H1 (cell line): ENCODE data around the gene FRMD6. TPM values are rescaled to one million over a fixed set of nuclear protein-coding genes. Genes with fewer than 3 reads are reported as not detected.

Experiments
- CTCF ChIA-PET: fragments of 300-600 bp; sonication (Branson Sonifier 250); formaldehyde crosslinking; loops from one replicate; lab custom pipeline; 2021; ENCODE audit not compliant: partially characterized antibody; lab: Charles Lee
- POLR2A ChIA-PET: fragments of 300-600 bp; sonication (Branson Sonifier 250); formaldehyde crosslinking; loops from one replicate; lab custom pipeline; 2021; ENCODE audit warnings: inconsistent platforms; ENCODE audit not compliant: partially characterized antibody; lab: Charles Lee
- DNase-seq, 2 experiments: peaks; one replicate each; pipeline versions ENCODE4 v3.0.0 to v3.0.0-alpha.2; 2010 to 2022; ENCODE audit warnings: low spot score in 2 of 2, low read depth in 1 of 2, mixed read lengths in 1 of 2
- FAIRE-seq: peaks from 2 replicates; lab custom pipeline; 2011; peaks lifted over from hg19 to GRCh38; lab: Jason Lieb, UNC
- H2AFZ ChIP-seq: 2 replicates; pipeline ENCODE4 v1.8.1; 2012; ENCODE audit warnings: low read length, inconsistent platforms
- H2AK5ac ChIP-seq: 2 replicates; pipeline ENCODE4 v1.6.1; 2013; ENCODE audit warnings: low read depth, low read length
- H2BK120ac ChIP-seq: replicated peaks from 2 replicates; pipeline ENCODE3; 2013; ENCODE audit warnings: low read depth, low read length, inconsistent platforms
- H2BK12ac ChIP-seq: 2 replicates; pipeline ENCODE4 v1.6.1; 2013; ENCODE audit warnings: low read depth, low read length
- H2BK15ac ChIP-seq: 2 replicates; pipeline ENCODE4 v1.6.1; 2013; ENCODE audit warnings: low read length
- H2BK20ac ChIP-seq: 2 replicates; pipeline ENCODE4 v1.6.1; 2013; ENCODE audit warnings: low read length
- H2BK5ac ChIP-seq: 2 replicates; pipeline ENCODE4 v1.6.1; 2013; ENCODE audit warnings: low read depth, low read length
- H3K14ac ChIP-seq: 2 replicates; pipeline ENCODE4 v1.6.1; 2013; ENCODE audit warnings: inconsistent platforms; ENCODE audit not compliant: insufficient read length
- H3K18ac ChIP-seq: 2 replicates; pipeline ENCODE4 v1.6.1; 2013; ENCODE audit warnings: low read length; ENCODE audit errors: extremely low read depth
- H3K23ac ChIP-seq: 2 replicates; pipeline ENCODE4 v1.6.1; 2013; ENCODE audit warnings: inconsistent platforms; ENCODE audit not compliant: insufficient read length
- H3K23me2 ChIP-seq: 2 replicates; pipeline ENCODE4 v1.6.1; 2013; ENCODE audit warnings: low read depth, low read length
- H3K27ac ChIP-seq: 2 replicates; pipeline ENCODE4 v1.6.1; 2011; ENCODE audit warnings: low read depth, low read length, inconsistent platforms
- H3K27me3 ChIP-seq, 4 experiments: replicated peaks in 1 of 4; 1 replicate in 1 of 4; 2 replicates in 3 of 4; pipeline versions ENCODE4 v1.6.1 to v1.8.1; 2011 to 2013; ENCODE audit warnings: low read length in 3 of 4, mild to moderate bottlenecking in 3 of 4, inconsistent platforms in 2 of 4, mixed read lengths in 2 of 4, moderate library complexity in 1 of 4; ENCODE audit not compliant: control insufficient read depth in 3 of 4, insufficient read depth in 3 of 4; ENCODE audit errors: extremely low read depth in 1 of 4
- H3K36me3 ChIP-seq, 4 experiments: 2 replicates each; pipeline versions ENCODE4 v1.6.1 to v1.8.1; 2011 to 2013; ENCODE audit warnings: mild to moderate bottlenecking in 4 of 4, low read length in 3 of 4, moderate library complexity in 2 of 4, control low read depth in 1 of 4, inconsistent platforms in 1 of 4; ENCODE audit not compliant: insufficient read depth in 4 of 4, control insufficient read depth in 2 of 4
- H3K4ac ChIP-seq: replicated peaks from 2 replicates; pipeline ENCODE3; 2013; ENCODE audit warnings: low read length, low read depth, mixed read lengths, inconsistent platforms; ENCODE audit not compliant: insufficient read length
- H3K4me1 ChIP-seq, 4 experiments: replicated peaks in 1 of 4; 1 replicate in 1 of 4; 2 replicates in 3 of 4; pipeline versions ENCODE4 v1.6.1 to v1.8.1; 2011 to 2013; ENCODE audit warnings: low read length in 3 of 4, inconsistent platforms in 2 of 4, mixed read lengths in 1 of 4; ENCODE audit not compliant: insufficient read depth in 4 of 4, control insufficient read depth in 3 of 4
- H3K4me2 ChIP-seq, 2 experiments: 2 replicates each; pipeline versions ENCODE4 v1.6.1 to v1.8.1; 2011 to 2013; ENCODE audit warnings: low read depth in 2 of 2, low read length in 2 of 2, control low read depth in 1 of 2, inconsistent platforms in 1 of 2, mild to moderate bottlenecking in 1 of 2; ENCODE audit not compliant: insufficient read depth in 1 of 2
- H3K4me3 ChIP-seq, 4 experiments: fragments of 200-600, 300-600 bp in 1 of 4; sonication (generic), shearing (Covaris generic), sonication (Bioruptor Twin) in 1 of 4; 2 replicates each; pipeline versions ENCODE4 v1.5.1 to v1.8.1; 2011 to 2016; ENCODE audit warnings: low read length in 4 of 4, low read depth in 3 of 4, control low read depth in 2 of 4, inconsistent platforms in 2 of 4, mild to moderate bottlenecking in 2 of 4, mixed read lengths in 1 of 4, moderate library complexity in 1 of 4; ENCODE audit not compliant: insufficient read depth in 2 of 4; ENCODE audit errors: extremely low read depth in 1 of 4
- H3K56ac ChIP-seq: replicated peaks from 2 replicates; pipeline ENCODE3; 2013; ENCODE audit warnings: low read depth, mild to moderate bottlenecking, mixed read lengths, low read length, inconsistent platforms; ENCODE audit not compliant: insufficient read length
- H3K79me1 ChIP-seq: 2 replicates; pipeline ENCODE4 v1.6.1; 2013; ENCODE audit warnings: low read depth, low read length, control low read depth
- H3K79me2 ChIP-seq, 2 experiments: 2 replicates each; pipeline versions ENCODE4 v1.6.1 to v1.8.1; 2012 to 2013; ENCODE audit warnings: low read length in 2 of 2, mild to moderate bottlenecking in 2 of 2, inconsistent platforms in 1 of 2; ENCODE audit not compliant: insufficient read depth in 2 of 2, control insufficient read depth in 1 of 2
- H3K9ac ChIP-seq, 4 experiments: replicated peaks in 1 of 4; 1 replicate in 1 of 4; 2 replicates in 3 of 4; pipeline versions ENCODE4 v1.6.1 to v1.8.1; 2011 to 2013; ENCODE audit warnings: low read depth in 3 of 4, low read length in 3 of 4, control low read depth in 2 of 4, mild to moderate bottlenecking in 2 of 4, moderate library complexity in 2 of 4, inconsistent platforms in 1 of 4; ENCODE audit errors: extremely low read depth in 1 of 4
- H3K9me3 ChIP-seq, 2 experiments: 2 replicates each; pipeline versions ENCODE4 v1.6.1 to v1.8.1; 2012 to 2013; ENCODE audit warnings: mild to moderate bottlenecking in 2 of 2, moderate library complexity in 2 of 2, control low read depth in 1 of 2, inconsistent platforms in 1 of 2, low read depth in 1 of 2, low read length in 1 of 2, mixed read lengths in 1 of 2; ENCODE audit not compliant: insufficient read depth in 2 of 2
- H4K20me1 ChIP-seq, 2 experiments: replicated peaks in 1 of 2; 2 replicates each; pipeline versions ENCODE3 to v1.8.1; 2011 to 2013; ENCODE audit warnings: inconsistent platforms in 2 of 2, low read length in 2 of 2, mild to moderate bottlenecking in 1 of 2; ENCODE audit not compliant: insufficient read depth in 2 of 2, control insufficient read depth in 1 of 2
- H4K5ac ChIP-seq: 2 replicates; pipeline ENCODE4 v1.6.1; 2013; ENCODE audit warnings: low read length, low read depth, mixed read lengths, inconsistent platforms; ENCODE audit not compliant: insufficient read length
- H4K8ac ChIP-seq: 2 replicates; pipeline ENCODE4 v1.8.0; 2013; ENCODE audit warnings: mild to moderate bottlenecking, moderate library complexity, low read length, inconsistent platforms; ENCODE audit not compliant: insufficient read depth; ENCODE audit errors: extremely low read depth
- H4K91ac ChIP-seq: replicated peaks from 2 replicates; pipeline ENCODE3; 2013; ENCODE audit warnings: low read length, mixed read lengths, inconsistent platforms; ENCODE audit not compliant: insufficient read length
- EZH2 ChIP-seq: fragments of 200-600 bp; sonication (generic); IDR thresholded peaks from 2 replicates; pipeline ENCODE4 v1.7.1; 2012; ENCODE audit warnings: low read depth, mild to moderate bottlenecking, moderate library complexity, low read length, inconsistent platforms; ENCODE audit not compliant: severe bottlenecking
- KDM1A ChIP-seq: fragments of 200-600, 300-600 bp; sonication (generic); IDR thresholded peaks from 2 replicates; pipeline ENCODE4 v1.7.1; 2016; ENCODE audit warnings: mild to moderate bottlenecking, low read length, borderline replicate concordance
- KDM4A ChIP-seq: IDR thresholded peaks from one replicate; pipeline ENCODE4 v1.7.1; 2012; ENCODE audit warnings: low read depth, mild to moderate bottlenecking, moderate library complexity, low read length, inconsistent platforms; ENCODE audit not compliant: severe bottlenecking
- MAX ChIP-seq: IDR thresholded peaks from 2 replicates; pipeline ENCODE4 v1.6.1; 2012; ENCODE audit warnings: inconsistent platforms
- POLR2A ChIP-seq, 2 experiments: IDR thresholded peaks; 1 replicate in 1 of 2; 2 replicates in 1 of 2; pipeline ENCODE4 v1.6.1; 2011; ENCODE audit warnings: low read depth in 2 of 2, low read length in 2 of 2, mild to moderate bottlenecking in 2 of 2; ENCODE audit errors: control extremely low read depth in 1 of 2
- POU5F1 ChIP-seq: IDR thresholded peaks from 2 replicates; pipeline ENCODE4 v1.6.1; 2011; ENCODE audit warnings: low read depth, mild to moderate bottlenecking, low read length, moderate library complexity
- RBBP5 ChIP-seq: IDR thresholded peaks from 2 replicates; pipeline ENCODE4 v1.7.1; 2012; ENCODE audit warnings: low read depth, mild to moderate bottlenecking, inconsistent platforms, low read length, moderate library complexity, borderline replicate concordance
- SAP30 ChIP-seq: fragments of 300-600 bp; sonication (generic); IDR thresholded peaks from 2 replicates; pipeline ENCODE4 v1.7.1; 2012; ENCODE audit warnings: low read length, moderate library complexity, mild to moderate bottlenecking, inconsistent platforms; ENCODE audit not compliant: insufficient read depth, insufficient replicate concordance
- SUZ12 ChIP-seq: fragments of 200-600 bp; sonication (generic); IDR thresholded peaks from 2 replicates; pipeline ENCODE4 v1.6.1; 2012; ENCODE audit warnings: mild to moderate bottlenecking, inconsistent platforms, low read length, moderate library complexity, mixed read lengths
- TEAD4 ChIP-seq: IDR thresholded peaks from 2 replicates; pipeline ENCODE4 v1.6.1; 2012; ENCODE audit warnings: low read depth, low read length, inconsistent platforms, mixed read lengths
- WGBS, 2 experiments: shearing (Covaris generic) in 1 of 2; methylation state at CpG; one replicate each; pipeline versions ENCODE4 v1.1.6 to v1.1.7; 2013 to 2015; ENCODE audit warnings: low lambda C conversion rate in 2 of 2, mixed read lengths in 2 of 2, inconsistent platforms in 1 of 2, low coverage in 1 of 2, missing lambda C conversion rate in 1 of 2; ENCODE audit not compliant: insufficient replicate concordance in 2 of 2, insufficient coverage in 1 of 2, insufficient read length in 1 of 2; ENCODE audit errors: extremely low coverage in 1 of 2, missing lambda C conversion rate in 1 of 2; 5-methylcytosine and 5-hydroxymethylcytosine counted together
- polyA plus RNA-seq, 7 experiments: library from polyadenylated mRNA; depleted of rRNA in 3 of 7; stranded (reverse) in 5 of 7; unstranded in 2 of 7; fragments of >200 nt in 5 of 7; fragments of 200-250 nt in 2 of 7; gene quantifications; 1 replicate in 5 of 7; 2 replicates in 1 of 7; 4 replicates in 1 of 7; pipeline versions ENCODE4 v1.2.1 to v1.2.3, GENCODE V29; 2011 to 2013; ENCODE audit warnings: missing spikeins in 2 of 7, mixed read lengths in 2 of 7
- total RNA-seq: library from RNA; stranded (reverse); fragmentation: NEBNext Ultra II Directional; extraction: Animal tissue kit (Norgen Biotek cat#: 25700); gene quantifications from 2 replicates; pipeline ENCODE4 v1.2.1, GENCODE V29; 2021
- TF ChIP-seq, protein P1 (sequence below), 3 experiments: IDR thresholded peaks; 1 replicate in 2 of 3; 2 replicates in 1 of 3; pipeline versions ENCODE4 v1.5.1 to v1.6.1; 2011; ENCODE audit warnings: low read length in 3 of 3, mild to moderate bottlenecking in 3 of 3, inconsistent platforms in 2 of 3, low read depth in 1 of 3, moderate library complexity in 1 of 3; ENCODE audit not compliant: insufficient read depth in 1 of 3; ENCODE audit errors: control extremely low read depth in 1 of 3

FRMD6 gene
- total and polyA plus RNA-seq, 2 of the 8 experiments (the other 6 are each of a cell fraction or from before 2014, with no cell fraction given), result 5.4 to 23.7 TPM

DNA sequence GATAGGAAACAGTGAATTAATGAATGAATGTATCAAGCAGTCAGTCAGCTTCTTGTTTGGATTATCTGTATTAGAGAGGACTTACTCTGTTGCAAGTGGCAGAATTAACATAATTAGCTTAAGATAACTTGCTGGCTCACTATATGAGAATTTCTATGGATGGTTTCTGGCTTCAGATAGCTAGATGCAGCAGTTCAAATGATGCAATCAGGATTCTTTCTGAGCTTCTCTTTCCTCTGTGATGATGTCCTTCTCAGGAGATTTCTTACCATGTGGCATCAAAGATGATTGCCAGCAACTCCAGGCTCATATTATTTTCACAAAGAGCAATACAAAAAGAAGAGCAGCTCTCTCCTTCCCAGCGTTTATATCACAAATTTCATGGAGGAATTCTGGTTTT, 30.7 kb downstream of the FRMD6 start:
- no peak overlapping the region for H2AFZ ChIP-seq
- H4K91ac ChIP-seq, result no peak overlapping the region
- DNase-seq, result no peak
- H3K36me3 ChIP-seq, result no peaks in the 10 kb centered on the region; a peak in 1 of 8 replicates
- no peaks in the 10 kb centered on the region for H3K9me3 ChIP-seq
- H3K4me3 ChIP-seq, result no peak overlapping the region
- H3K56ac ChIP-seq, result no peak overlapping the region
- no peak overlapping the region for H4K5ac ChIP-seq
- H3K4me1 ChIP-seq, result no peaks in the 10 kb centered on the region; a peak in 1 of 7 replicates
- H3K18ac ChIP-seq, result no peak overlapping the region
- H2BK12ac ChIP-seq, result no peak overlapping the region; the same call in 1 of the 2 replicates
- no peak overlapping the region for H3K27ac ChIP-seq
- no peaks in the 10 kb centered on the region; the same call in 1 of the 2 replicates for H3K79me1 ChIP-seq
- POLR2A ChIA-PET, result interaction anchor here (0.9 kb wide), 1 partner anchor 14 kb away, joined by 3 read pairs; no protein-coding TSS in a partner anchor
- no peak overlapping the region for H2BK20ac ChIP-seq
- H3K79me2 ChIP-seq, result peaks cover 0 to 2% of the 10 kb centered on the region in 2 experiments; a peak in 1 of 4 replicates
- H3K23ac ChIP-seq, result no peak overlapping the region
- no peak overlapping the region for H3K9ac ChIP-seq
- WGBS, 2 experiments, result 94% methylated on average over 1 of the region's 1 CpG; no CpG with 5 or more reads in 1 of the 2 experiments
- no peak overlapping the region for H2BK5ac ChIP-seq
- no peak overlapping the region for H3K14ac ChIP-seq
- CTCF ChIA-PET, result interaction anchor here (1.2 to 2.2 kb wide), 6 partner anchors 10 to 30 kb away, joined by 3 to 5 read pairs (median 4); no protein-coding TSS in a partner anchor
- no peak for FAIRE-seq
- no peaks in the 10 kb centered on the region for H3K27me3 ChIP-seq
- no peak overlapping the region for H3K4me2 ChIP-seq
- no peak overlapping the region for H2BK15ac ChIP-seq
- no peak overlapping the region for H2AK5ac ChIP-seq
- no peak overlapping the region for H4K8ac ChIP-seq
- no peak overlapping the region for H2BK120ac ChIP-seq
- no peak overlapping the region for H3K4ac ChIP-seq
- peaks cover 0 to 2% of the 10 kb centered on the region in 2 experiments for H4K20me1 ChIP-seq
- no peaks in the 10 kb centered on the region for H3K23me2 ChIP-seq
- no peak for TF ChIP-seq KDM4A
- no peak for TF ChIP-seq TEAD4
- no peak for TF ChIP-seq EZH2
- TF ChIP-seq SAP30, result no peak
- TF ChIP-seq KDM1A, result no peak
- TF ChIP-seq POU5F1, result no peak
- TF ChIP-seq RBBP5, result no peak
- no peak for TF ChIP-seq MAX
- TF ChIP-seq, protein P1, sequence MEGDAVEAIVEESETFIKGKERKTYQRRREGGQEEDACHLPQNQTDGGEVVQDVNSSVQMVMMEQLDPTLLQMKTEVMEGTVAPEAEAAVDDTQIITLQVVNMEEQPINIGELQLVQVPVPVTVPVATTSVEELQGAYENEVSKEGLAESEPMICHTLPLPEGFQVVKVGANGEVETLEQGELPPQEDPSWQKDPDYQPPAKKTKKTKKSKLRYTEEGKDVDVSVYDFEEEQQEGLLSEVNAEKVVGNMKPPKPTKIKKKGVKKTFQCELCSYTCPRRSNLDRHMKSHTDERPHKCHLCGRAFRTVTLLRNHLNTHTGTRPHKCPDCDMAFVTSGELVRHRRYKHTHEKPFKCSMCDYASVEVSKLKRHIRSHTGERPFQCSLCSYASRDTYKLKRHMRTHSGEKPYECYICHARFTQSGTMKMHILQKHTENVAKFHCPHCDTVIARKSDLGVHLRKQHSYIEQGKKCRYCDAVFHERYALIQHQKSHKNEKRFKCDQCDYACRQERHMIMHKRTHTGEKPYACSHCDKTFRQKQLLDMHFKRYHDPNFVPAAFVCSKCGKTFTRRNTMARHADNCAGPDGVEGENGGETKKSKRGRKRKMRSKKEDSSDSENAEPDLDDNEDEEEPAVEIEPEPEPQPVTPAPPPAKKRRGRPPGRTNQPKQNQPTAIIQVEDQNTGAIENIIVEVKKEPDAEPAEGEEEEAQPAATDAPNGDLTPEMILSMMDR (IDR thresholded peaks at IDR 0.05; ENCODE audit: control extremely low read depth in 1 of 3, insufficient read depth in 1 of 3, low read depth in 1 of 3, low read length in 3 of 3), result no peak
- no peak for TF ChIP-seq POLR2A (IDR thresholded peaks at IDR 0.05; ENCODE audit: control extremely low read depth in 1 of 2, low read depth in 2 of 2, low read length in 2 of 2)
- TF ChIP-seq SUZ12, result no peak
